ENCODE data around the gene DCXR.
"Not testable (repeated sequence)": the region's sequence is repeated elsewhere in the genome, so short reads cannot be mapped to it uniquely, and the experiment has no call there.

The DCXR gene

DNA sequence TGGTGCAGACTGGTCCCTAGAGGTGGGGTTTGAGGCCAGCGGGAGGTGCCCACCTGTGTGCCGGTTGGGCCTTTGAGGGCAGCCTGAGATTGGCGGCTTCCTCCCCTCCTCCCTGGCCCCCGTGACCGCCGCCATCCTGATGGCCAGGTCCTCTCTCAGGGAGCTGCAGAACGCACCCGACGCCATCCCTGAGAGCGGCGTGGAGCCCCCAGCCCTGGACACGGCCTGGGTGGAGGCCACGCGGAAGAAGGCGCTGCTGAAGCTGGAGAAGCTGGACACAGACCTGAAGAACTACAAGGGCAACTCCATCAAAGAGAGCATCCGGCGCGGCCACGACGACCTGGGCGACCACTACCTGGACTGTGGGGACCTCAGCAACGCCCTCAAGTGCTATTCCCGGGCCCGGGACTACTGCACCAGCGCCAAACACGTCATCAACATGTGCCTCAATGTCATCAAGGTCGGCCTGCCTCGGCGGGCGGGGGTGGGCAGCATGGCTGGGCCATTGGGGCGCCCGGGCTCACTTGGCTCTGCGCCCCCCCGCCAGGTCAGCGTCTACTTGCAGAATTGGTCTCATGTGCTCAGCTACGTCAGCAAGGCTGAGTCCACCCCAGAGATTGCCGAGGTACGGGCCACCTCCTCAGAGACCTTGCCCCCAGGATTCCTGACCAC is 17.0 kb upstream of the DCXR start:
- no peak for FAIRE-seq

- no peak for FAIRE-seq
Measured at GRCh38 chr17:82053556-82054263, 16.2 kb upstream of the DCXR start.

GRCh38 chr17:82053130-82053529 is 15.6 kb upstream of the DCXR start:
- FAIRE-seq = no peak

- FAIRE-seq = no peak
Measured at GRCh38 chr17:82052638-82053059, 15.2 kb upstream of the DCXR start.

DNA sequence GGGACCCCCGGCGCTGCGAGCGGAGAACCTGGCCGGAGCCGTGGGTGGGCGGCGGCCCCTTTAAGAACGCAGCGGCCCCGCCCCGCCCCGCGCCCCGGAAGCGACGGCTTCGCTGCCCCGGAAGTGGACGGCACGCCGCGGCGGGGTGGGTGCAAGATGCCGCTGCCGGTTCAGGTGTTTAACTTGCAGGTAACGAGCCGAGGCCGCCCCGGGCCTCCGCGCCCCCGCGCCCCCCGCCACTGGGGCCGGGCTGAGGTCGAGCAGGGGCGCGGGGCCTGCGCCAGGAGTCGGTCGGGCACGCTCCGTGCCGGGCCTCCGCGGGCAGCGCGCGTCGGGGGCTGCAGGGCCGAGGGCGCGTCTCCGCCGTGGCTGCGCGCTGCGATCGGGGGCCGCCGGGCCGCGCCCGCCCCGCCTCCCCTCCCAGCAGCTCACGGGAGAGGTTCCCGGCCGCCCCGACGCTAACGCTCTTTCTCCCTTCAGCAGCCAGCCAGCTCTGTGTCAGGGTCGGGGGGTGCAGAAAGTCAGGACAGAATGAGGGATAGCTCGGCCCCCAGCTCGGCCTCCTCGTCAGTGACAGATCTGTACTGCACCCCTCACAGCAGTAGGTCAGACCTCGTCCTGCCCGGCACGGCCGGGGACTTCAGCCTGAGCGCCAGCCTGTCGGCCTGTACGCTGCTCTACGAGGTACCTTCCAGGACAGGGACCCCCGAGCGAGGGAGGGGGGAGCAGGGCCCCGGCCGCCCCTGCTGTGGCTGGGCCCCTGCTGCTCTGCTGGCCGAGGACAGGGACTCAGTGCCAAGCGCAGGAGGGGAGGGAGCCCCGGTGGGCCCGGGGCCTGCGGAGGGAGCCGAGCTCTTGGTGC is 14.5 kb upstream of the DCXR start, which contains the start of the genes GPS1 and RFNG:
GPS1 (plus strand) TSS at position 123 of the 862 bp plus-strand sequence; CDS start at position 157, 34 bp downstream.
RFNG (minus strand) TSS at position 36 of the 862 bp plus-strand sequence. CDS start 45 bp downstream, outside the sequence.
- no peak for FAIRE-seq

DNA sequence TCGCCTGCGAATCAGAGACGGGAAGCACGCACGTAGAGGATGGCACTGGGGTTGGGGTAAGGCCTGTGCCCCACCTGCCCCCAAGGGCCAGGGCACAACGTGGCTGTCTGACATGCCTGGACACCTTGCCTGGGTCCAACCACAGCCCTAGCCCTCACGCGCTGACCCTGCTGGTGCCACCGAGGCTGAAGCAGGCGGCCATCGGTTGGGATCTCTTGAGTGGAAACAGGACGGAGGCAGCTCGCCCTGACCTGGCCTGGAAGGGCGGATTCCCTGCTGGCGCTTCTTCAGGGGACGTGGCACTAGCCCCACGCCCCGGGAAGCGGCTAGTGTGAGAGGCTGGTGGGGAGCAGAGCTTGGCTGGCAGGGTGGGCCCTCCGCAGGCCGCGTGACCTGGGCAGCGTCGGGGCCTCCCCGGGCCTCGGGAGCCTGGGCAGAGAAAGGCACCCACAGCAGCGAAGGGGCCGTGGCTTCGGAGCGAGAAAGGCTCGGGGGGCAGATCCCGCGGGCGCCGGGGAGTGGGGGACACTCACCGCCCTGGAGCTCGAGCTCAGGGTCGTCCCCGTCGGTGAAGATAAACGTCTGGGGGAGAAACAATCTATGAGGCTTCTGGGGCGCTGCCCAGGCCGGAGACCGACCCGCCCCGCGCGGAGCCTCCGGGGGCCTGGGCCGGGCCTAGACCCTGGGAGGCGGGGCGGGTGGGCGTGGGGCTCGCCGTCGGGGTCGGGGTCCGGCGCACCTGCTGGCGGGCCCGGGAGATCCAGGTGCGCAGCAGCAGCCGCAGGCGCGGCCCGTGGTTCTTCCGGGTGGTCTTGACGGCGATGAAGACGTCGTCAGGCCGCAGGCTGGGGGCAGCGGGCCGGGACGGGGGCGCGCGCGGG is 13.5 kb upstream of the DCXR start:
- FAIRE-seq = no peak

DNA sequence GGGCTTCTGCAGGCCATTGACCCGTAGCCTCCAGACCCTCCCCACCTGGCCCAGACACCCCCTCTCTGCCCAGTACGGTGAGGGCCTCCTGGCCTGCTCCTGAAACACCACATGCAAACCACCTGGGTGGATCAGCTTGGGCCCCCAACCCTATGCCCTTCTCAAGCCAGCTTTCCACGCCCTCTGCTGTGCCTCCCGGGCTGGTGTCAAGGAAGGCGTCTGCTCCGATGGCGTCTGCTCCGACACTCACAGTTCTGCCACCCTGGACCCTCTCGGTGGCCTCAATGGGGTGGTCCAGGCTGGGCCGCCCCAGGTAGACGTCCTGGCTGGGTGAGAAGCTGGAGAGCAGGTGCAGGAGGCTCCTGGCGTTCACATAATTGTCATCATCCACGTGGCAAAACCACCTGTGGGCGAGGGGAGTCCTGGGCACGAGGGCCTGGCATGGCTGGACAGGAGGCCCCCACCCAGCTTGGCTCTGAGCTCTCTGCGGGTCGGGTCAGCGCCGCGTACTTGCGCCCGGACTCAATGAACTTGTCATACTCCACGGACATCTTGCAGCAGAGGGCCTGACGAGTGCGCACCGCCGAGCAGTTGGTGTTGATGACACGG is 12.8 kb upstream of the DCXR start:
- FAIRE-seq = no peak

GRCh38 chr17:82049521-82049971 is 12.0 kb upstream of the DCXR start:
- FAIRE-seq = no peak

DNA sequence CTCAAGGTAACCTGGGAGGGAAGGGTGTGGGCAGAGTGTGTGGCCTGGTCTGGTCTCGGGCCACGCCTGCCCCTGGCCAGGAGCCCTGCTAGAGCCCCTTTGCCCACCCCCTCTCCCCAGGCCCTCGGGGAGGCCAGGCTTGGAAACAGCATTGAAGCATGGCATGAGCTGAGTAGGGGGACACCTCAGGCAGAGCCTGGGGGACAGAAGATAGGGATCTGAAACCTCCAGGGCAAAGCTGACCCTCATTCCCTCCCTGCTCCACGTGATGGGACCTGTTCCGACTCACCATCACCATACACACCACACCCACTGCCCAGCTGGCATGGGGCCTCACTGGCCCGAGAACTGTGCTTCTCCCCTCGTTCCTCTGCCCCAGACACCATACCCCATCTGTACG is 11.6 kb upstream of the DCXR start:
- FAIRE-seq = no peak

DNA sequence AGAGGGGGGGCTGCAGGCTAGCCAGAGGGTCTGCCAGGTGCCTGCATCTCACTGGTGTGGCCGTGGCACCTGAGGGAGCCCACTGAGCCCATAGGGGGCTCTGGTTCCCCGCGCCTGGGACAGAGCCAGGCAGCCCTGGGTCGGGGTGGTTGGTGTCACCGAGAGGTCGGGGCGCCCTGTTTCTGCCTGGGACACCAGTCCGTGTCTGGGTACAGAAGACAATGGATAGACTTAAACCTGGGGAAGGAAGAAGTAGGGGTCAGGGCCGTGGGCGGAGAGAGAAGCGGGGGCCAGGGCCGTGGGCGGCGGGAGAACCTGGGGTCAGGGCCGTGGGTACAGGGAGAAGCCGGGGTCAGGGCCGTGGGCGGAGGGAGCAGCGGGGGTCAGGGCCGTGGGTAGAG is 11.1 kb upstream of the DCXR start:
- FAIRE-seq = no peak

- no peak for FAIRE-seq
Measured at GRCh38 chr17:82047914-82048570, 10.5 kb upstream of the DCXR start.

GRCh38 chr17:82047379-82047778 is 9.9 kb upstream of the DCXR start:
- no peak for FAIRE-seq

- FAIRE-seq = no peak
Measured at GRCh38 chr17:82046903-82047302, 9.4 kb upstream of the DCXR start.

- FAIRE-seq = no peak
Measured at GRCh38 chr17:82045936-82046484, 8.5 kb upstream of the DCXR start.

GRCh38 chr17:82043507-82043906 is 6.0 kb upstream of the DCXR start:
- no peak for FAIRE-seq

DNA sequence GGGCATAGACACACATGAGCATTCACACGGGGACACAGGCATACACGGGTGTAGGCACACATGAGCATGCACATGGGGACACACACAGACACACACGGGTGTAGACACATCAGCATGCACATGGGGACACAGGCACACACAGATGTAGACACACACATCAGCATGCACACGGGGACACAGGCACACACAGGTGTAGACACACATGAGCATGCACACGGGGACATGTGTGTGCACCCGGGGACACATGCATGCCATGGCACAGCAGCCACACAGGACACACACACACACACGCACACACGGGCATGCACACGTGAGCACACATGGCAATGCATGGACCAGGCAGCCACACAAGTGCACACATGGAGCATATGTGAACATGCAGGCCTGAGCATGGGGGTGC is 5.2 kb upstream of the DCXR start:
- no peak for FAIRE-seq

DNA sequence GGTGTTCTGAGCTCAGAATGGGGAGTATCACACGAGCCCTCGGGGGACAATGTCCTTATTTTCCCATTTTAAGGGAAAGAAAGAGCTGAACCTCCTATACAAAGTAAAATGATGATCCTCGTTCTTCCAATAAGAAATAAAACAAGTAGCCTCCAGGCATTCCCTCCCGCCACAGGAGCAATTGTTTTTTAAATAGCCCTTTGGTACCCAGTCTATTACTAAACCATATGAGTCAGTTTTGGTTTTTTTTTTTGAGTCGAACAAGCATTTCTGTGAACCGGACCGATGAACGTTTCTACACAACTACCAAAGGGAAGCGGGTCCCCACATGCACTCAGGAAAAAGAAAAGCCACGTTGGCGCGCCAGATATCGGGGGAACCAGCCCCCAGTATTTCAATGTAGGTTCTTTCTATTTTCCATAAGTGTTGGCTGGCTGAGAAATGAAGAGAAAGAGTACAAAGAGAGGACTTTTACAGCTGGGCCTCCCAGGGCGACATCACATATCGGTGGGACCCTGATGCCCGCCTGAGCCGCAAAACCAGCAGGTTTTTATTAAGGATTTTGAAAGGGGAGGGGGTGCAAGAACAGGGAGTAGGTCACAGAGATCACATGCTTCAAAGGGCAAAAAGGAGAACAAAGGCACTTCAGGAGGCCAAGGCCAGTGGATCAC is 3.8 kb upstream of the DCXR start:
- no peak for FAIRE-seq

GRCh38 chr17:82039695-82040299 is 2.3 kb upstream of the DCXR start:
- FAIRE-seq = no peak

- not testable (repeated sequence) for FAIRE-seq
Measured at GRCh38 chr17:82038796-82039409, 1.4 kb upstream of the DCXR start.

- FAIRE-seq = no peak
Measured at GRCh38 chr17:82037889-82038195, 345 bp upstream of the DCXR start.
